Measurements from ENCODE around the gene GOLGA6L7. TPM values are rescaled to one million over a fixed set of nuclear protein-coding genes. Genes with fewer than 3 reads are reported as not detected.
"Not testable (repeated sequence)": the region's sequence is repeated elsewhere in the genome, so short reads cannot be mapped to it uniquely, and the experiment has no call there.

The GOLGA6L7 gene
- polyA plus RNA-seq, 1 donor from 2014 or later = not detected

DNA sequence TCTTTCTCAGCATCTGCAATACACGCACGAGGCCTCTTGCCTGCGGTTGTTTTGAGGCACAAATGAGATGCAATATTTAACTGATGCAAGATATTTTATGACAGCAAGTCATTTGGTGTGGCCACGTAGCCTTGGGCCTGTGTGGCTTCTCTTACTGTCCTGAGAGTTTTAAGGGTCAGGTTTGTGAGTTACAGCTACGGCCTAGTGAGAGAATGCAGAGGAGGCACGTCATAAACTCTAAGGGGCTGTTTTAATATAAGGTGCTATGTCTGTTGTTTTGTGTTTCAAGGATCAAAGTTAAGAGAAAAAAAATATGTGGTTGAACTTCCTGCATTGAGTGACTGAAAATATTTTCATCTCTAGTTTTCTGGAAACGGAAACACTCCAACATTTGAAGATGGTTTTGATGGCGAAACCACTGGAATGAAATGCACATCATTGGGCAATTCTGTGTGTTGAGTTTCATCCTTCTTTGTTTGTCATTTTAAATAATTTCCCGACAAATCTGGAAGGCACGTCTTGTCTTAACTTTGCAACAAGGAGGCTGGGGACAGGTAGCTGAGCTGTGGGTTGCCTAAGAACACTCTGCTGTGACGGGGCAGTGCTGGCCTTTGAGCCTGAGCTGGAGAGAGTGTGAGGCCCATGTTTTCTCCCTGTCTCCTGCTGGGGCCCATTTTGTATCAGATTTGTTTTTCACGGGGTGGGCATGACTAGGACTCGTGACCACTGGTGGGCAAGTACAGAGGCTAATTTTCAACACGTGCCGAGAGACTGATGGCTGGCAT is 42.5 kb upstream of the GOLGA6L7 start:
- H3K79me2 ChIP-seq (replicated peaks; ENCODE audit: insufficient read depth, low read length) = peaks cover 42% of the 10 kb centered on the region
- no peak overlapping the region for H3K4me3 ChIP-seq (ENCODE audit: low read length)
- no peaks in the 10 kb centered on the region for H3K36me3 ChIP-seq (ENCODE audit: insufficient read depth, low read length)
- no peaks in the 10 kb centered on the region for H3K9me2 ChIP-seq (ENCODE audit: insufficient read depth, low read length)
- no peak for TF ChIP-seq MXI1 (conservative IDR thresholded peaks at IDR 0.05; ENCODE audit: poor library complexity, severe bottlenecking)
- TF ChIP-seq RAD21 (conservative IDR thresholded peaks at IDR 0.05) = no peak
- no peak for TF ChIP-seq POLR2AphosphoS5 (IDR thresholded peaks at IDR 0.05)
- TF ChIP-seq EZH2 (IDR thresholded peaks at IDR 0.05; ENCODE audit: borderline replicate concordance, insufficient read depth, low read length, poor library complexity, severe bottlenecking) = no peak
- TF ChIP-seq, protein P1, sequence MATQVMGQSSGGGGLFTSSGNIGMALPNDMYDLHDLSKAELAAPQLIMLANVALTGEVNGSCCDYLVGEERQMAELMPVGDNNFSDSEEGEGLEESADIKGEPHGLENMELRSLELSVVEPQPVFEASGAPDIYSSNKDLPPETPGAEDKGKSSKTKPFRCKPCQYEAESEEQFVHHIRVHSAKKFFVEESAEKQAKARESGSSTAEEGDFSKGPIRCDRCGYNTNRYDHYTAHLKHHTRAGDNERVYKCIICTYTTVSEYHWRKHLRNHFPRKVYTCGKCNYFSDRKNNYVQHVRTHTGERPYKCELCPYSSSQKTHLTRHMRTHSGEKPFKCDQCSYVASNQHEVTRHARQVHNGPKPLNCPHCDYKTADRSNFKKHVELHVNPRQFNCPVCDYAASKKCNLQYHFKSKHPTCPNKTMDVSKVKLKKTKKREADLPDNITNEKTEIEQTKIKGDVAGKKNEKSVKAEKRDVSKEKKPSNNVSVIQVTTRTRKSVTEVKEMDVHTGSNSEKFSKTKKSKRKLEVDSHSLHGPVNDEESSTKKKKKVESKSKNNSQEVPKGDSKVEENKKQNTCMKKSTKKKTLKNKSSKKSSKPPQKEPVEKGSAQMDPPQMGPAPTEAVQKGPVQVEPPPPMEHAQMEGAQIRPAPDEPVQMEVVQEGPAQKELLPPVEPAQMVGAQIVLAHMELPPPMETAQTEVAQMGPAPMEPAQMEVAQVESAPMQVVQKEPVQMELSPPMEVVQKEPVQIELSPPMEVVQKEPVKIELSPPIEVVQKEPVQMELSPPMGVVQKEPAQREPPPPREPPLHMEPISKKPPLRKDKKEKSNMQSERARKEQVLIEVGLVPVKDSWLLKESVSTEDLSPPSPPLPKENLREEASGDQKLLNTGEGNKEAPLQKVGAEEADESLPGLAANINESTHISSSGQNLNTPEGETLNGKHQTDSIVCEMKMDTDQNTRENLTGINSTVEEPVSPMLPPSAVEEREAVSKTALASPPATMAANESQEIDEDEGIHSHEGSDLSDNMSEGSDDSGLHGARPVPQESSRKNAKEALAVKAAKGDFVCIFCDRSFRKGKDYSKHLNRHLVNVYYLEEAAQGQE (IDR thresholded peaks at IDR 0.05; ENCODE audit: borderline replicate concordance) = no peak
- TF ChIP-seq TAF1 (IDR thresholded peaks at IDR 0.05; ENCODE audit: low read depth) = no peak
- TF ChIP-seq SMC3 (conservative IDR thresholded peaks at IDR 0.05; ENCODE audit: poor library complexity) = no peak
- TF ChIP-seq EP300 (conservative IDR thresholded peaks at IDR 0.05; ENCODE audit: poor library complexity, severe bottlenecking) = no peak
- TF ChIP-seq, protein P2, sequence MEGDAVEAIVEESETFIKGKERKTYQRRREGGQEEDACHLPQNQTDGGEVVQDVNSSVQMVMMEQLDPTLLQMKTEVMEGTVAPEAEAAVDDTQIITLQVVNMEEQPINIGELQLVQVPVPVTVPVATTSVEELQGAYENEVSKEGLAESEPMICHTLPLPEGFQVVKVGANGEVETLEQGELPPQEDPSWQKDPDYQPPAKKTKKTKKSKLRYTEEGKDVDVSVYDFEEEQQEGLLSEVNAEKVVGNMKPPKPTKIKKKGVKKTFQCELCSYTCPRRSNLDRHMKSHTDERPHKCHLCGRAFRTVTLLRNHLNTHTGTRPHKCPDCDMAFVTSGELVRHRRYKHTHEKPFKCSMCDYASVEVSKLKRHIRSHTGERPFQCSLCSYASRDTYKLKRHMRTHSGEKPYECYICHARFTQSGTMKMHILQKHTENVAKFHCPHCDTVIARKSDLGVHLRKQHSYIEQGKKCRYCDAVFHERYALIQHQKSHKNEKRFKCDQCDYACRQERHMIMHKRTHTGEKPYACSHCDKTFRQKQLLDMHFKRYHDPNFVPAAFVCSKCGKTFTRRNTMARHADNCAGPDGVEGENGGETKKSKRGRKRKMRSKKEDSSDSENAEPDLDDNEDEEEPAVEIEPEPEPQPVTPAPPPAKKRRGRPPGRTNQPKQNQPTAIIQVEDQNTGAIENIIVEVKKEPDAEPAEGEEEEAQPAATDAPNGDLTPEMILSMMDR (IDR thresholded peaks at IDR 0.05; ENCODE audit: poor library complexity, severe bottlenecking) = no peak
- H3K4me2 ChIP-seq (ENCODE audit: low read length) = no peak overlapping the region
- no peak overlapping the region for H2AFZ ChIP-seq (ENCODE audit: low read depth, low read length)
- H3F3A ChIP-seq (ENCODE audit: insufficient read depth, low read length, poor library complexity, severe bottlenecking) = no peaks in the 10 kb centered on the region
- no peaks in the 10 kb centered on the region for H3K9me3 ChIP-seq (ENCODE audit: low read length)
- H4K20me1 ChIP-seq (ENCODE audit: insufficient read depth) = no peaks in the 10 kb centered on the region
- no peak overlapping the region for H3K9ac ChIP-seq (ENCODE audit: low read length)
- H3K27me3 ChIP-seq (ENCODE audit: insufficient read depth, low read depth, low read length) = no peaks in the 10 kb centered on the region
- H3K27ac ChIP-seq (ENCODE audit: low read length) = no peak overlapping the region

DNA sequence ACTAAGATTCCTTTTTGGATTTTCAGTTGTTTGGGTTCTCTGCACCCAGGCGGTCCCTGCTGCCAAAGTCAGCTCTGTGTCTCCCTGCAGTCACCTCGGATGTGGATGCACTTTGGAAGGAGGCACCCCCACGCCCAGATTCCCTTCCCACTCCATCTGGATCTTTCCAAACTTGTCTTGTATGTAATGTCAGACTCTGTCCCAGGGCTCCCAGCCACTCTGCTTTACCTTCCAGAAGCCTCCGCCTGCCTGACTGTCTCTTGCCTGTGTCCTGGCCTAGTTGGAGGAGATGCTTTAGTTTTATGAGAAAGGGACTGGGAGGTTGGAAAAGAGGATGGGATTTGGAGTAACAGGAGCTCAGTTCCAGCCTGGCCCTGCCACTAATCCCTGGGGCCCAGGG is 41.8 kb upstream of the GOLGA6L7 start:
- H3K4me2 ChIP-seq (ENCODE audit: low read length); H3F3A ChIP-seq (ENCODE audit: insufficient read depth, low read length, poor library complexity, severe bottlenecking); H3K9ac ChIP-seq (ENCODE audit: low read length); H3K27ac ChIP-seq (ENCODE audit: low read length); H3K9me3 ChIP-seq (ENCODE audit: low read length); H3K9me2 ChIP-seq (ENCODE audit: insufficient read depth, low read length); H3K4me3 ChIP-seq (ENCODE audit: low read length); H3K27me3 ChIP-seq (ENCODE audit: insufficient read depth, low read depth, low read length); H3K36me3 ChIP-seq (ENCODE audit: insufficient read depth, low read length); H2AFZ ChIP-seq (ENCODE audit: low read depth, low read length); H4K20me1 ChIP-seq (ENCODE audit: insufficient read depth): not testable (repeated sequence)
- H3K79me2 ChIP-seq (replicated peaks; ENCODE audit: insufficient read depth, low read length) = peaks cover 43% of the 10 kb centered on the region

DNA sequence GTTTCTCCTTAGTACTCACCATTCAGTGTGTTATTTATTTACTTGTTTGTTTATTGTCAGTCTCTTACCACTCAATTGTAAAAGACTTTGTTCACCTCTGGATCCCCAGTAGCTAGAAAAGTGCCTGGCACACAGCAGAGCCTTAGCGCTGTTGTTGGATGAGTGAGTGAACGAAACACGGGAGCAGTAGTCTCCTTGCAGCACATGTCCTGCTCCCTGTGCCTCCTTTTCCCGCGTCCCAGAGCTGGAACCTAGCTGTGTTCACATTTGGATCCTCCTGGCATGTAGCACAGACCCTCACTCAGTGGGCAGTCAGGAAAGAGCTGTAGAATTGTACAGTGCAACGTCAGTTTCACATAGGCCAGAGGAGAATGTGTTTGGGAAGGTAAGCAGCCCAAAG is 41.4 kb upstream of the GOLGA6L7 start:
- H3K27ac ChIP-seq (ENCODE audit: low read length); H3K9ac ChIP-seq (ENCODE audit: low read length); H3K4me2 ChIP-seq (ENCODE audit: low read length); H3K36me3 ChIP-seq (ENCODE audit: insufficient read depth, low read length); H4K20me1 ChIP-seq (ENCODE audit: insufficient read depth); H3K9me2 ChIP-seq (ENCODE audit: insufficient read depth, low read length); H3F3A ChIP-seq (ENCODE audit: insufficient read depth, low read length, poor library complexity, severe bottlenecking); H3K9me3 ChIP-seq (ENCODE audit: low read length); H3K4me3 ChIP-seq (ENCODE audit: low read length); H3K27me3 ChIP-seq (ENCODE audit: insufficient read depth, low read depth, low read length); H2AFZ ChIP-seq (ENCODE audit: low read depth, low read length): not testable (repeated sequence)
- peaks cover 45% of the 10 kb centered on the region for H3K79me2 ChIP-seq (replicated peaks; ENCODE audit: insufficient read depth, low read length)
